HG02798 (cell line): ENCODE results near the gene SPIRE2.
"Not testable (repeated sequence)": the region's sequence is repeated elsewhere in the genome, so short reads cannot be mapped to it uniquely, and the experiment has no call there.

ENCODE experiments used
- ATAC-seq: cut with Tn5 transposase; IDR thresholded peaks from one replicate; pipeline ENCODE4 v1.9.1; 2021; ENCODE audit warnings: mild to moderate bottlenecking; ENCODE audit not compliant: unreplicated experiment, poor library complexity

Gene SPIRE2

GRCh38 chr16:89806589-89807193 is 21.6 kb upstream of the SPIRE2 start:
- not testable (repeated sequence) for ATAC-seq

- ATAC-seq: no peak
These were observed 19.8 kb upstream of the SPIRE2 start for GRCh38 chr16:89808475-89808874.

GRCh38 chr16:89811321-89811720 is 17.0 kb upstream of the SPIRE2 start:
- no peak for ATAC-seq

- ATAC-seq: peak; percentile 28
These were observed 12.5 kb upstream of the SPIRE2 start for GRCh38 chr16:89815639-89816348.

GRCh38 chr16:89818851-89819403 is 9.3 kb upstream of the SPIRE2 start:
- ATAC-seq: not testable (repeated sequence)

GRCh38 chr16:89819448-89819847 is 8.8 kb upstream of the SPIRE2 start:
- ATAC-seq: not testable (repeated sequence)

GRCh38 chr16:89821438-89822187 is 6.7 kb upstream of the SPIRE2 start:
- ATAC-seq: no peak

- no peak for ATAC-seq
These were observed 5.8 kb upstream of the SPIRE2 start for GRCh38 chr16:89822188-89823086.

GRCh38 chr16:89823087-89823823 is 5.0 kb upstream of the SPIRE2 start:
- no peak for ATAC-seq

- not testable (repeated sequence) for ATAC-seq
These were observed 4.5 kb upstream of the SPIRE2 start for GRCh38 chr16:89823824-89824148.

GRCh38 chr16:89826531-89827382 is 1.5 kb upstream of the SPIRE2 start:
- ATAC-seq: no peak

- no peak for ATAC-seq
These were observed 684 bp upstream of the SPIRE2 start for GRCh38 chr16:89827383-89828198.

- ATAC-seq: no peak
These were observed 775 bp downstream of the SPIRE2 start for GRCh38 chr16:89828870-89829629.

- no peak for ATAC-seq
These were observed 1.6 kb downstream of the SPIRE2 start for GRCh38 chr16:89829630-89830437.

GRCh38 chr16:89831810-89832328 is 3.6 kb downstream of the SPIRE2 start:
- no peak for ATAC-seq
